ENCODE results near the gene ERMP1. TPM values are rescaled to one million over a fixed set of nuclear protein-coding genes. Genes with fewer than 3 reads are reported as not detected.
"Not testable (repeated sequence)": the region's sequence is repeated elsewhere in the genome, so short reads cannot be mapped to it uniquely, and the experiment has no call there.

The ERMP1 gene
- total RNA-seq, 1 donor from 2014 or later, result 10.2 TPM

DNA sequence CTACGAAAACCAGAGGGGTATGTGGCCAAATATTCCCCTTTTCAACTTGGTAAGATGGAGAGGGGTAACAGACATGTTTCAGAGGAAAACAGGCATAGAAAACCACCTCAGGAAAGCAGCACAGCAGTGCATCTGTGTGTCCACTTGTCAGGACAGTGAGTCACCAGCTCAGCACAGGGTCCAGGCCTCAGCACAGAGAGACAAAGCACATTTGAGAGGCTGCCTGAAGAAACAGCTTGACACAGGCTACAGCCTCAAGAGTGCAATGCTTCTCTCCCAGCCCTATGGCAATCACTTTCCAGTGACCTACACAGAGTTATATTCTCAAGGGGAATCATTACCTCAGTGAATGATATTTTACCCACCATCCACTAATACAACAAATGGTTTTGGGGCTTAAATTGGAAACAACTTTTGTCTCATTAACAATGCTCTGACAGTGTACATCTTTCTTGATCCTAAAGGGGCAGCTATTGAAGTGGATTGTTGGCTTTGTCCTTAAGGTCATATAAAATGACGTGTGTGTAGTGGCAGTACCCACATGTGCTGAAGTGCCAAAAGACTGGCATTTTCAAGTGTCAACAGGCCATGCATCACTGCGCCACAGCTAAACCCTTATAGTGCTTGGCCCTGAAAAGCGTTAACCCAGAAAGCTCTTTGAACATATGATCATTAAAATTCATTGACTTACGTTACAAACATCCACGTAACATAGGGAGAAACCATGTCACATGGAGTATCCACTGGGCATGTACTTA is 46.4 kb downstream of the ERMP1 start:
- no peak overlapping the region for H3K4me3 ChIP-seq (ENCODE audit: low read depth, low read length)
- TF ChIP-seq, protein P1, sequence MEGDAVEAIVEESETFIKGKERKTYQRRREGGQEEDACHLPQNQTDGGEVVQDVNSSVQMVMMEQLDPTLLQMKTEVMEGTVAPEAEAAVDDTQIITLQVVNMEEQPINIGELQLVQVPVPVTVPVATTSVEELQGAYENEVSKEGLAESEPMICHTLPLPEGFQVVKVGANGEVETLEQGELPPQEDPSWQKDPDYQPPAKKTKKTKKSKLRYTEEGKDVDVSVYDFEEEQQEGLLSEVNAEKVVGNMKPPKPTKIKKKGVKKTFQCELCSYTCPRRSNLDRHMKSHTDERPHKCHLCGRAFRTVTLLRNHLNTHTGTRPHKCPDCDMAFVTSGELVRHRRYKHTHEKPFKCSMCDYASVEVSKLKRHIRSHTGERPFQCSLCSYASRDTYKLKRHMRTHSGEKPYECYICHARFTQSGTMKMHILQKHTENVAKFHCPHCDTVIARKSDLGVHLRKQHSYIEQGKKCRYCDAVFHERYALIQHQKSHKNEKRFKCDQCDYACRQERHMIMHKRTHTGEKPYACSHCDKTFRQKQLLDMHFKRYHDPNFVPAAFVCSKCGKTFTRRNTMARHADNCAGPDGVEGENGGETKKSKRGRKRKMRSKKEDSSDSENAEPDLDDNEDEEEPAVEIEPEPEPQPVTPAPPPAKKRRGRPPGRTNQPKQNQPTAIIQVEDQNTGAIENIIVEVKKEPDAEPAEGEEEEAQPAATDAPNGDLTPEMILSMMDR (IDR thresholded peaks at IDR 0.05; ENCODE audit: insufficient read depth, low read length, poor library complexity, severe bottlenecking), result no peak
- peaks cover 1% of the 10 kb centered on the region for H3K36me3 ChIP-seq (ENCODE audit: control insufficient read depth, insufficient read depth, low read length)
- H3K27me3 ChIP-seq (ENCODE audit: control insufficient read depth, insufficient read depth, low read length), result no peaks in the 10 kb centered on the region
- no peak for DNase-seq (ENCODE audit: low read depth)

DNA sequence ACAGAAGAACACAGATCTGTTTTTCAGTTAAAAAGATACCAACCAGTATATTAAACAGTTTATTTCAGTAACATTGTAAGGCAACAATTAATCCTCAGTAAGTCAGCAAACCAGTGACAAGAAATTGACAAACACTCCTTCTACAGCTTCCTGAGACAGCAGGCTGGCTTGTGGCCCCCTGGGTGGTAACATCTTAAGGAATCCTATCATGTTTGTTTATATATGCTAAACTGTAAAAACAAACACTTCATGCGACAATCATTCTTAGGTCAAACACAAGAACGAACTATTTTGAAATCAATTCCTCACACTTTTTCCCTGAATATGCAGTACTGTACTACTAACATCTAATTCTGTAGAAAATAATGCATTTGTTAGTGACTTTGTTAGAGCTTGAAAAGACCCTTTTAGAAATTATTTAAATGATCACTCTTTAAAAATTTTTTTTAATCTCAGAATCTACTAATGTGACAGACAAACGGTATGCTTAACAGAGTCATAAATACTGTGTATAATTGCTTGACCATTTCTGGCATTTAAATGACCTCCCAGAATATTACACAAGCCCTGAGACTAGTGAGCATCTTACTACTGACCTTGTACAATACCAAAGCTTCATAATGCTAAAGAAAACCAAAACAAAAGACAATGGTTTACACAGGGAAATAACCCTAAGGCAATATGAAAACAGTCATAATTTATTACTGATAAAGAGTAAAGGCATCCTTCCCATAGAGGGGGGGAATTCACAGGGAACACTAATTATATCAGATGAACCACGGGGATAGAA is 48.2 kb downstream of the ERMP1 start:
- Histone ChIP-seq H3K4me3 (ENCODE audit: low read depth, low read length) (no peak overlapping the region), H3K27me3 (ENCODE audit: control insufficient read depth, insufficient read depth, low read length) (no peaks in the 10 kb centered on the region), H3K36me3 (ENCODE audit: control insufficient read depth, insufficient read depth, low read length) (peaks cover 1% of the 10 kb centered on the region)
- DNase-seq (ENCODE audit: low read depth), result no peak
- TF ChIP-seq, protein P1 (IDR thresholded peaks at IDR 0.05; ENCODE audit: insufficient read depth, low read length, poor library complexity, severe bottlenecking), result no peak

DNA sequence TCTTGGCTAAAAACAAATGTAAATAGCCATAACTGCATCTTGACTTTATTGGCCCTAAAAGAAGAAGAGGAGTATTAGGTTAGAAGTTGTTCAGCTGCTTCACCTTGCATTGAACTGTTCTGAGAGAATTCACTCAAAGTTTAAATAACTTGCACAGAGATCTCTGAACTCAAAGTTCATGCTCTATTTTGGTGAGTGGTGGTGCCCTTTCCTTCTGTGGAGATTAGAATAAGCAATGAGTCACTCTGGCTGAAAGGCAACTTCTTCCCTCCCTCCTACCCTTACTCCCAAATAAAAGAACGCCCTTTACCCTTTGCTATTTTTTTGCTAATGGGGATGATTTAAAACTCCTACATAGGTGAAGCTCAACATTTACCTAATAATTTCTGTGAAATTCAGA is 48.9 kb downstream of the ERMP1 start:
- TF ChIP-seq, protein P1 (IDR thresholded peaks at IDR 0.05; ENCODE audit: insufficient read depth, low read length, poor library complexity, severe bottlenecking), result no peak
- H3K36me3 ChIP-seq (ENCODE audit: control insufficient read depth, insufficient read depth, low read length), result peaks cover 1% of the 10 kb centered on the region
- no peak for DNase-seq (ENCODE audit: low read depth)
- H3K27me3 ChIP-seq (ENCODE audit: control insufficient read depth, insufficient read depth, low read length), result no peaks in the 10 kb centered on the region
- no peak overlapping the region for H3K4me3 ChIP-seq (ENCODE audit: low read depth, low read length)

DNA sequence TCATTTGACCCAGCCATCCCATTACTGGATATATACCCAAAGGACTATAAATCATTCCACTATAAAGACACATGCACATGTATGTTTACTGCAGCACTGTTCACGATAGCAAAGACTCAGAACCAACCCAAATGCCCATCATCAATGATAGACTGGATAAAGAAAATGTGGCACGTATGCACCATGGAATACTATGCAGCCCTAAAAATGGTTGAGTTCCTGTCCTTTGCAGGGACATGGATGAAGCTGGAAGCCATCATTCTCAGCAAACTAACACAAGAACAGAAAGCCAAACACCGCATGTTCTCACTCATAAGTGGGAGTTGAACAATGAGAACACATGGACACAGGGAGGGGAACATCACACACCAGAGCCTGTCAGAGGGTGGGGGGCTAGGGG is 49.5 kb downstream of the ERMP1 start:
- not testable (repeated sequence) for H3K27me3 ChIP-seq (ENCODE audit: control insufficient read depth, insufficient read depth, low read length); H3K4me3 ChIP-seq (ENCODE audit: low read depth, low read length); H3K36me3 ChIP-seq (ENCODE audit: control insufficient read depth, insufficient read depth, low read length); DNase-seq (ENCODE audit: low read depth)

DNA sequence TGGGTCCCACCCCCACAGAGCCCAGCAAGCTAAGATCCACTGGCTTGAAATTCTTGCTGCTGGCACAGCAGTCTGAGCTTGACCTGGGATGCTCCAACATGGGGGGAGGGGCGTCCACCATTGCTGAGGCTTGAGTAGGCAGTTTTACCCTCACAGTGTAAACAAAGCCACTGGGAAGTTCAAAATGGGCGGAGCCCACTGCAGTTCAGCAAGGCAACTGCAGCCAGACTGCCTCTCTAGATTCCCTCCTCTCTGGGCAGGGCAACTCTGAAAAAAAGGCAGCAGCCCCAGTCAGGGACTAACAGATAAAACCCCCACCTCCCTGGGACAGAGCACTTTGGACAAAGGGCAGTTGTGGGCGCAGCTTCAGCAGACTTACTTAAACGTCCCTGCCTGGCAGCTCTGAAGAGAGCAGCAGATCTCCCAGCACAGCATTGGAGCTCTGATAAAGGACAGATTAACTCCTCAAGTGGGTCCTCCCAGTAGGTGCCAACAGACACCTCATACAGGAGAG is 53.2 kb downstream of the ERMP1 start:
- not testable (repeated sequence) for DNase-seq (ENCODE audit: low read depth); H3K4me3 ChIP-seq (ENCODE audit: low read depth, low read length); H3K36me3 ChIP-seq (ENCODE audit: control insufficient read depth, insufficient read depth, low read length); H3K27me3 ChIP-seq (ENCODE audit: control insufficient read depth, insufficient read depth, low read length)

DNA sequence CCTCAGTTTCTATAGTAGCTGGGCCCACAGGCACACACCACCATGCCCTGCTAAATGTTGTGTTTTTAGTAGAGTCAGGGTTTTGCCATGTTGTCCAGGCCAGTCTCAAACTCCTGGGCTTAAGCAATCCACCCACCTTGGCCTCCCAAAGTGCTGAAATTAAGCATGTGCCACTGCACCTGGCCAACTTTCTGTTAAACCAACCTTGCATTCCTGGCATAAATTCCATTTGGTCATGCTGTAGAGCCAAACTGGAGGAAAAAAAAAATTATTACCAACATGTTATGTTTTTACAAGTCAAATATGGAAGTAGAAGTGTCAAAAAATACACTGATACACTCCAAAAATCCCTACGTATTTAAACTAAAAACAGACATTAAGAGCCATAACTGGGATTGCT is 54.1 kb downstream of the ERMP1 start:
- no peak for DNase-seq (ENCODE audit: low read depth)
- H3K4me3 ChIP-seq (ENCODE audit: low read depth, low read length), result no peak overlapping the region
- peaks cover 3% of the 10 kb centered on the region for H3K36me3 ChIP-seq (ENCODE audit: control insufficient read depth, insufficient read depth, low read length)
- TF ChIP-seq, protein P1 (IDR thresholded peaks at IDR 0.05; ENCODE audit: insufficient read depth, low read length, poor library complexity, severe bottlenecking), result no peak
- H3K27me3 ChIP-seq (ENCODE audit: control insufficient read depth, insufficient read depth, low read length), result no peaks in the 10 kb centered on the region

All from kidney epithelial cell (primary cell).